NCI-H2227 (cell line): ENCODE results near the gene ATP2C2.

Experiments
- DNase-seq: peaks from one replicate; lab custom pipeline; 2025; ENCODE audit not compliant: unreplicated experiment; lab: John Stamatoyannopoulos, UW

ATP2C2 gene

DNA sequence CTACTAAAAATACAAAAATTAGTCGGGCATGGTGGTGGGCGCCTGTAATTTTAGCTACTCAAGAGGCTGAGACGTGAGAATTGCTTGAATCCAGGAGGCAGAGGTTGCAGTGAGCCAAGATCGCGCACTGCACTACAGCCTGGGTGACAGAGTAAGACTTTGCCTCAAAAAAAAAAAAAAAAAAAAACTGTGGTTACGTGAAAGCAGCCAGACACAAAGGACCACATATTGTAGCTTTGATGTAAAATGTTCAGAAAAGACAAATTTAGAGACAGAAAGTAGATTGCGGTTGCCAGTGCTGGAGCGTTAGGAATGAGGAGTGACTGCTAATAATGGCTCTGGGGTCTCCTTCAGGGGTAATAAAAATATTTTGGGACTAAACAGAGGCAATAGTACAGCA lies 140.2 kb downstream of the ATP2C2 start:
- no peak for DNase-seq

DNA sequence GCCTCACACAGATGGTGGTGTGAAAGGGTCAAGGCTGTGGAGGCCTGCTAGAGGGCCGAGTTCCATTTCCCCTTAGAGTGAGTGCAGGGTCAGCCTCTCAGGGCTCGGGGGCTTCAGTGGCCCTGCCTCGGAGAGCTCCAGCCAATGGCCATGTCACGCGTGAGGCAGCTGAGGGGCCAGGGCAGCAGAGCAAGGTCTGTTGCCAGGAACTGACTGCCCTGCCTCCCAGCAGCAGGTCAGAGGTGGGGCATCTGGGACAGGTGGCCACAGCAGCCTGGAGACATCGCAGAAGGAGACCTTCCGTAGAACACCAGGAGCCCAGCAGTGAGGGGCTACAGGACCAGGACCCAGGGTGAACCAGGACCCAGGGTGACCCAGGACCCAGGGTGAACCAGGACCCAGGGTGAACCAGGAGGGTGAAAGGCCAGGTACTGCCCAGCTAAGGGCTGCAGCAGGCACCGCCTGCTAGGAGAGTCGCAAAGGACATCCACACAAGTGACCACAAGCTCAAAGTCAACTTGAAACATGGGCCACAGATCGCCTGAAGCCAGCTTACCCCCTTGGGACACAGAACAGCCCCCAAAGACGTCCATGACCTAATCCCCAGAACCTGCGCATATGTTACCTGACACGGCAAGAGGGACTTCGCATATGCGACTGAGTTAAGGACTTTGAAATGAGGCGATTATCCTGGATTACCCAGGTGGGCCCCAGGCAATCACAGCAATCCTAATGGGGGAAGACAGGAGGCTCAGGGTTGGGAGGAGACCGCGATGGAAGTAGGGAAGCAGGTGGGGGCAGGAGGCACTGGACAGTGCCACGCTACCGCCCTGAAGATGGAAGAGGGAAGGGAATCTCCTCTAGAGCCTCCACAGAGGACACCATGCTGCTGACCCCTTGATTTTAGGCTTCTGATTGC lies 141.0 kb downstream of the ATP2C2 start:
- no peak for DNase-seq

DNA sequence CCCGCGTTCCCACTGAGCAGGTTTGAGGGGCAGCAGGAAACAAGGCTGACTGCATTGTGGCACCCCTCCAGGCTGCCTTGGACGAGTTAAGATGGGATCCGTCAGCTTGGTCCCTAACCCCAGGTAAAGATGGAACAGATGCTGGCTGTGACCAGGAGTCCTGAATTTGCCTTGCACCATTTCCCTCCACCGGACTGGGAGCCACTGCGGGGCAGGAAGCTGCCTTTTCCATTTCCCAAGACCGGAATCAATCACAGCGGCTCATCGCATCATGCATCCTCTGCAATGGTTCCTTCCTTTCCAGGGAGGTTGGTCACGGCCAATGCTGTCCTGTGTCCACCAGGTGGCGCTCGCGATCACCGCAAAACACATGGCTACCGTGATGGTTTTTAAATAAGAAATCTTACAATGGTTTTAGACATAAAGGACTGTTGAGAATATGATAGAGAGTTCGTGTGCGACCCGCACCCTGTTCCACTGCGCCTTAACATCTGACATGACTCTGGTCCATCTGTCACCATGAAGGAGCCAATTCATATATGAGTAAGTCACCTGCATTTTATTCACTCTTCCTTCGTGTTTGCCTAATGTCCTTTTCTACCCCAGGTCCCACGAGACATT lies 143.0 kb downstream of the ATP2C2 start:
- peak; percentile 87 for DNase-seq

DNA sequence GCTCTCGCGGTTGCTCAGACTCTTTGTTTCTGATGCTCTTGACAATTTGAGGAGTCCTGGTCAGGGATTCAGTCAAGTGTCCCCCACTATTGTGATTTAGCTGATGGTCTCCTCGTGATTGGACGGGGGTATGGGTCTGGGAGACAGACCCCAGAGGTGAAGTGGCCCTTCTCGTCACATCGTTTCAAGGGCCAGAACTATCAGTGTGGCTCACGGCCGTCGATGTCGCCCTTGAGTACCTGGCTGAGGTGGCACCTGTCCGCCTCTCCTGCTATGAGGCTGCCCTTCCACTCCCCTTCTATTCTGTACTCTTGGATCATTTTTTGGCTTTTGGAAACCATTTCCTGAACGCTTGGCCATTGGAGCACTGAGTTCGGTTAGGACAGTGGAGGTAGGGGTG lies 143.5 kb downstream of the ATP2C2 start:
- no peak for DNase-seq

DNA sequence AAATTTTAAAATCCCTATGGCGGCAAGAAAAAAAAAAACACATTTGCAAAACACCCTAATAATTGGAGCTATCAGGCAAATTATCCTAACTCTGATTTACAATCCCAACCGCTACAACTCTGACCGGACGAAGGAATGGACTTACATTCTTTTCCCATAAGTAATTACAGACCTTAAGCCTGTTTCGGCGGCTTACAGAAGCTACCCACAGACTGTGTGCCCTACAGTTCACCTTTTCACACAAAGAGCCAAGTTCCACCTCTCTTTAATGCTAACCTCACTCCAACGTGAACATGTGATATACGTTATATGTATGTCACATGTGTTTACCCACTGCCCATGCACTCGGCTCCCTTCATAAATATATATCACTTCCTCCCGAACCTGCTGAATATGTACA lies 144.8 kb downstream of the ATP2C2 start:
- DNase-seq: no peak

DNA sequence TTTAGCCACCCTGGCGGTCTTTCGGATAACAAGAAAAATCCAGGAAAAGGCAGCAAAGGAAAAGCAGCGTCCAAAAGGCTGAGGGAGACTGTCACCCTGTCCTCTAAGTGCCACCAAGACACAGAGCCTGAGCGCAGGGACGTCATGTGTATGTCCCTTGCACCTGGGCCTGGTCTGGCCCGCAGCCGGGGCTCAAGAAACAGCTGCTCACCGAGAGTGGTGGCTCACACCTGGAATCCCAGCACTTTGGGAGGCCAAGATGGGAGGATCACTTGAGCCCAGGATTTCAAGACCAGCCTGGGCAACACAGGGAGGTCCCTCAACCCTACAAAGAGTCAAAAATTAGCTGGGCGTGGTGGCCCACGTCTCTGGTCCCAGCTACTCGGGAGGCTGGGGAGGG lies 145.3 kb downstream of the ATP2C2 start:
- no peak for DNase-seq
